Left ventricle myocardium inferior (tissue), 1 donor: ENCODE data around the gene SIVA1. TPM values are rescaled to one million over a fixed set of nuclear protein-coding genes. Genes with fewer than 3 reads are reported as not detected.

Experiments used
- DNase-seq: peaks from one replicate; pipeline ENCODE4 v3.0.0-alpha.2; 2020
- H3K27ac ChIP-seq: fragments of 200-600 bp; replicated peaks from 2 replicates; pipeline ENCODE4 v1.8.0; 2021
- H3K27me3 ChIP-seq: fragments of 200-600 bp; 2 replicates; pipeline ENCODE4 v1.8.0; 2021; ENCODE audit warnings: low read depth
- H3K36me3 ChIP-seq: fragments of 200-600 bp; 2 replicates; pipeline ENCODE4 v1.8.0; 2021
- H3K4me1 ChIP-seq: fragments of 200-600 bp; 2 replicates; pipeline ENCODE4 v1.8.0; 2021
- H3K4me3 ChIP-seq: fragments of 200-600 bp; 2 replicates; pipeline ENCODE4 v1.8.0; 2021; ENCODE audit warnings: mild to moderate bottlenecking, moderate library complexity
- H3K9me3 ChIP-seq: fragments of 200-600 bp; replicated peaks from 2 replicates; pipeline ENCODE4 v1.8.0; 2021
- CTCF ChIP-seq: fragments of 200-600 bp; IDR thresholded peaks from 2 replicates; pipeline ENCODE4 v1.8.0; 2021; ENCODE audit warnings: antibody characterized with exemption, mild to moderate bottlenecking, borderline replicate concordance
- intact Hi-C: fragments of 100-400 bp; cut with micrococcal nuclease; formaldehyde crosslinking; loops from one replicate; pipeline ENCODE4 v1.11.0; 2022
- total RNA-seq: library from RNA; stranded (reverse); fragmentation: NEBNext Ultra II Directional; extraction: Animal tissue kit (Norgen Biotek cat#: 25700); gene quantifications from one replicate; pipeline ENCODE4 v1.2.1, GENCODE V29; 2021
- donor health status: DM: no; HTN: yes; CAD: no; lungs with severe emphysema.

SIVA1 gene
- total RNA-seq, 1 donor from 2014 or later, result 55.6 TPM

- H3K9me3 ChIP-seq, result no peaks in the 10 kb centered on the region
- peak overlapping the region; percentile 91 for H3K27ac ChIP-seq
- no peak for TF ChIP-seq CTCF
- DNase-seq, result no peak
- H3K36me3 ChIP-seq, result peaks cover 33% of the 10 kb centered on the region
- no peaks in the 10 kb centered on the region for H3K27me3 ChIP-seq
- H3K4me1 ChIP-seq, result peaks cover 43% of the 10 kb centered on the region
- intact Hi-C loops, result no loop called here
- peak overlapping the region; percentile 98 for H3K4me3 ChIP-seq
These were observed 723 bp downstream of the SIVA1 start for GRCh38 chr14:104753528-104754212.

GRCh38 chr14:104754213-104754851, 1.4 kb downstream of the SIVA1 start:
- no peak for DNase-seq
- Histone ChIP-seq H3K27me3 (no peaks in the 10 kb centered on the region), H3K4me3 (peak overlapping the region; percentile 98), H3K9me3 (no peaks in the 10 kb centered on the region), H3K4me1 (peaks cover 37% of the 10 kb centered on the region), H3K27ac (no peak overlapping the region), H3K36me3 (peaks cover 39% of the 10 kb centered on the region)
- no peak for TF ChIP-seq CTCF
- intact Hi-C loops, result no loop called here

- peaks cover 50% of the 10 kb centered on the region for H3K36me3 ChIP-seq
- TF ChIP-seq CTCF, result no peak
- DNase-seq, result no peak
These were observed 2.7 kb downstream of the SIVA1 start for GRCh38 chr14:104755621-104756020.

GRCh38 chr14:104756477-104757237, 3.7 kb downstream of the SIVA1 start:
- H3K4me3 ChIP-seq, result no peak overlapping the region
- intact Hi-C loops, result no loop called here
- DNase-seq, result no peak

More at GRCh38 chr14:104755621-104756020, 2.7 kb downstream of the SIVA1 start:
- Histone ChIP-seq H3K4me1 (peaks cover 35% of the 10 kb centered on the region), H3K4me3 (no peak overlapping the region), H3K27ac (no peak overlapping the region), H3K9me3 (no peaks in the 10 kb centered on the region), H3K27me3 (no peaks in the 10 kb centered on the region)
- intact Hi-C loops, result no loop called here

More at GRCh38 chr14:104756477-104757237, 3.7 kb downstream of the SIVA1 start:
- Histone ChIP-seq H3K27me3 (no peaks in the 10 kb centered on the region), H3K27ac (no peak overlapping the region), H3K9me3 (no peaks in the 10 kb centered on the region), H3K36me3 (peaks cover 56% of the 10 kb centered on the region), H3K4me1 (peaks cover 35% of the 10 kb centered on the region)
- TF ChIP-seq CTCF, result no peak
